ENCODE data around the gene PKIG.

PKIG gene

DNA sequence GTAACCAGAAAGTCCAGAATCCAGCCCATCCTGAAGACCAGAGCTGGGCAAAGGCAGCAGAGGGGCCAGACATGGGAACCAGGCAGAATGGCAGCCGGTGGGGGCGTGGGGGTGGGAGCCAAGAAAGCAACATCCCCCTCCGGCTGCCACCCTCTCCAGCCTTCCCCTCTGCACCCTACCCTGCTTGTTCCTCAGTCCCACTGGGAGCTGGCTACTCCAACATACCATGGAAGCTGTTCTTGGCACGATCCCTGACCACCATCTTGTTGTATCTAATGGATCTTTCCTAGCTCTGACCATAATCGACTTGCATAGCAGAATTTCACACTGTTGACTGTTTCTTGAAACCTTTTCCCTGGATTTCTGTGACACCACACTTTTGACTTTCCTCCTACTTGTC lies 38.9 kb downstream of the PKIG start:
- DNase-seq, result no peak

DNA sequence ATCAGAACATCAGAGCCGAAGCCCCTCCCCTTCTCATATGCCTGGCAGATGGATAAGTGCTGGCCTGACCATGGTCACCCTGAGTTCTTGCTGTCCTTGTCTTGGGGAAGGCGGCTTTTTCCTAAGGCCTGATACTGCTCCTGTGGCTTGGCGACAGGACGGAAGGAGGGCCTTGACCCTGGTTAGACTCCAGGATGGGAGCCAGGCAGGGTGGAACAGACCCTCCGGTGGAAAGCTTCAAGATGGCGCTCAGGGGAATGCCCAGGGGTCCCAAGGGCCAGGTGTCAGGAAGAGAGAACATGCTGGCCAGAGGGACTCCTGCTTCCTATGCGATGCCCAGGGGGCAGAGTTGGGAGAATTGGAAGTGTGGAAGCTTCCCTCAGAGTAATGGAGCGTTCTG lies 39.6 kb downstream of the PKIG start:
- DNase-seq, result no peak

DNA sequence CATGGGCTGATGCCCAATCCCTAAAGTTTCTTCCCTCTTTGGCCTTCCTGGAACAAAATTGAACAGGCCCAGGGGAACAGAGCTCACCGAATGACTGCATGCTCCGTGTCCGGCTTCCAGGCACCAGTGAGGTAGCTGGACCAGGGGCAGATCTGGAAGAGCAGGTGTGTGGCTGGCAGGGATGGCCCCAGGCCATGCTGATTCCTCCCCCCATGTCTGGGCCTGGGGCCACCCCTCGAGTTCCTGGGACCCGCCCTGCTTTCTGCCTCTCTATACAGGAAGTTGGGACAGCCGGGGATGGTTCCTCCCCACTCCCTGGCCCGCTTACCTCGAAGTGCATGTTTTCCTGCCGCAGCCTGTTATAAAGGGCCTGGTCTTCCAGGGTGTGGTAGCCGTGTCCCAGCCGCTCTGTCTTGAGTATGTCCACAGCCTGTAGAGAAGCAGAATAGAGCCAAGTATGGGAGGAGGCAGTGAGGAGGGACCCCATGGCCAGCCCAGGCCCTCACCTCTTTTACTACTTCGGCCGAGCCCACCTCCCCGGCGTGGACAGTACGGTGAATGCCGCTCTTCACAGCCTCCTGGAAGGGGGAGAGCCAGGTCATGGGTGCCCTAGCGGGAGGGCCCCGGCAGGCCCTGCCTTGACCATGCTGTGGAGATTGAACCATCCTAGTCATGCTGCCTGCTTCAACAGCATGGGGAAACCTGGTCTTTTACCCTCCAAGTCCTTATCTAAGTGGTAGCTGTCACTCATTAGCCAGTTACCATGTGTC lies 40.3 kb downstream of the PKIG start:
- no peak for DNase-seq

DNA sequence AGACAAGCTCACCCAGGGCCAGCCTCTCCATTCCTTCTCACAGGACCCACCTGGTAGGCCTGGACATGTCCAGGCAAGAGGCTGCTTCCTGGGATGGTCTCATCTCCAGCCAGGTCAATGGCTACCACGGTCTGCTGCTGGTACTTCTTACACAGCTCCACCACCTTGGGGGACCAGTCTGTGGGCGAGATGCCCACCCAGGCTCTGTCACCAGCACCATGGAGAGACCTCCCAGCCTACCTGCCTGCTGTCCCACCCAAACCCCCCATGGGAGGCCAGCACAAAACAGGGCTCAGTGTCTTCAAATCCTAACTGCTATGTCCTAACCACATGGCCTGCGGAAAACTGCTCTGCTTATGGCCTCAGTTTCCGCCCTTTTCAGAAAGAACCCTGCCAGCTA lies 41.8 kb downstream of the PKIG start:
- no peak for DNase-seq

DNA sequence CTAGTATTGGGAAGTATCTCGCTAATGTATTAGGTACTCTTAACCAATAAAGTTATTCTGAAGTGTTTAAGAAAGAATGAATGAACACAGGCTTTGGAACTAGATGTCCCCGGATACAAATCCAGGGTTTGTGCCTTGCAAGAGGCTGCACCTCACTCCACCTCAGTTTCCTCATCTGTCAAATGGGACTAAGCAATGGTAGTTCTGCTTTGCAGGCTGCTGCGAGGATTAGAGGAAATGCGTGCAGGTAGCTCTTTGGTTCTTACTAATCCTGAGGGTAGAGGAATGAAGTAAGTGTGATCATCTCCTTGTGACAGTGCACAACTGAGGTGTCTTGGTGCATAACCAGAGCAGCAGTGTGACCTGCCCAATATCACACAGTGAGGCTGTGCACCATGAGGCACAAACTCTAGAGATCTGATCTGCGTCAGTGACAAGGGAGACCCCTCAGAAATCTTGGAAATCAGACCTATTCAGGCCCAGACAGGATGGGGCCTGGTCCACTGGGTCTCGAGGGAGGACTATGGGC lies 42.4 kb downstream of the PKIG start:
- DNase-seq, result no peak

DNA sequence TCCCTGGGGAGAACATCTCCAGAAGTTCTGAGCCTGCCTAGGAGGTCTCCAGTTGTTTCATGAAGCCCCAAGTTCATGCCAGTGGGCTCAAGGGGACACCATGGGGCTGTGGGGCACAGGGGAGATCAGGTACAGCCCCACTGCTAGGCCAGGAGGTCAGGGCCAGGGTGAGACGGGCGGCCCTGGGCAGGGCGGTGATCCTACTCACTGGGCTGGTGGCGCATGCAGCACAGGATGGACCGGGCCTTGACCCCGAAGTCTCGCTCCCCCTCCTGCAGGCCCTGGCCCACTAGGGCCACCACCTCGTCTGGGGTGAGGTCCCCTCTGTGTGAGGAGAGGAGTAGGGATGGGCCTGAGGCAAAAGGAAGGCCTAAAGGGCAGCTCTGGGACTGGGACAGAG lies 43.0 kb downstream of the PKIG start:
- DNase-seq, result no peak

DNA sequence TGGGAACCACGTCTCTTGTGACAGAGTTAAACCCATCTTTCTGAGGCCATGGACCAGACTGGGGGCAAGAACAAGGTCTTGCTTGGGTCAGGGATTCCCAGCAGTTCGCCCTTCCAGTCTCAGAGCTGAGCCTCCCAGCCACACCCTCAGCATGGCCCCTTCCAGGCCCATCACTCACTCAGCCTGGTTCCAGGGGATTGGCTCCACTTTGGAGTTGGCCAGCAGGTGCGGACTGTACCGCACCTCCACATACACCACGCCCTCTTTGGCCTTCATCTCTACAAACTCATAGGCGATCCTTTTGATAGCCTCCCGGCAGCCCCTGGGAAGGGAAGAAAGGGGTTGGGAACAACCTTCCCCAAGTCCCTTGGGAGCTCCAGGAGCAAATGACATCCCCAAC lies 43.9 kb downstream of the PKIG start:
- DNase-seq, result no peak

DNA sequence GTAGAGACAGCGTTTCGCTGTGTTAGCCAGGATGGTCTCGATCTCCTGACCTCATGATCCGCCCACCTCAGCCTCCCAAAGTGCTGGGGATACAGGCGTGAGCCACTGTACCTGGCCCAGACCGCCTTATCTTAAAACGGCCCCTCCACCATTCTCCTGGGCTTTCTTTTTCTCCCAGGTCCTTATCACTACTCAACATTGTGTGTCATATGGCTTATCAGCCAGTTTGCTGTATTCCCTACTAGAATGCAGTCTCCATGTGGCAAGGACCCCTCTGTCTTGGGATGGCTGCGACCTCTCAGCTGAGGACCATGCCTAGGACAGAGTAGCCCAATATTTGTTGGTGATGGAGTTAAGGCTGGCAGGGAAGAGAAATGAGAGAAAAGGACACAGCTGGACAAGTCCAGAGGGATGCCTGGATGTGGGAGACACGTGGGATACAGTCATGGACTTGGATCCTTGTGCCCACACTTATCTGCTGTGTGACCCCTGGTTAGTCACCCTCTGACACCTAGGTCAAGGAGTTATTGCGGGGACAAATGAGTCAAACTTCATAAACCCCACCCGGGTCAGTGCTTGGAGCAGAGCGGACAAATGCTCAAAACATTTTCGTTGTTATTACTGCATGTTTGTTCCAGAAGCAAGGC lies 45.1 kb downstream of the PKIG start:
- DNase-seq, result no peak

DNA sequence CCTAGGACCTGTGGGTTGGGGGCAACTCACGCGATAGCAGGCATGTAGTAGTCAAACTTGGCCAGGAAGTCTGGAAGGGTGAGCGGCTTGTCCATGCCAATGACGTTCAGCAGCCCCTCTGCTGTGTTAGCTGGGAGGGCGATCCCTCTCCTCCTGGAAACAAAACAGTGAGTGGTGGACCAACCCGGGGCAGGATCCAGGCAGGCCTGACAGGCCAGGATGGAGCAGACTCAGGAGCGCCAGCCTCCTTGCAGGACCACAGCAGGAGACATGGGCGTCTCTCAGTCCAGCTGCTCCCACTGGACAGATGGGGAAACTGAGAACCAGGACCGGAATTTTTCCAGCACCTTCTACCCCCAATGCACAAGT lies 46.6 kb downstream of the PKIG start:
- no peak for DNase-seq

DNA sequence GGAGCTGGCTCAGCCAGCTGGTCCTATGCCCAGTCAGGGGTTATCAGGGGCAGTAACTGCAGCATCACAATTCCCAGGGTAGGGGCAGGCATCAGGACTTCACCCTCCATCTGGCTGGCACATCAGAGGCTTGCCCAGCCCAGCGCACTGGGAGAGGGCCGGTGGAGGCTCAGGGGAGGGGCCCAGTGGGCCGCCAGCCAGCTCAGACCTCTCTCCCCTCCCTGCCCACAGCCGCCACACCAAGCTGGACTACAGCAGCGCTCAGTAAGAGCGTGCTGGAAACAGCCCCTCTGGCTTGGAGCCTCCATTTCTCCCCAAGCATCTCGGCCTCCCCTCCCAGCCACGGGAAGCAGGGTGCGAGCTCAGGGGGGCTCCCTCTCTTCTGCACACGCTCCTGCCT lies 47.2 kb downstream of the PKIG start:
- no peak for DNase-seq

DNA sequence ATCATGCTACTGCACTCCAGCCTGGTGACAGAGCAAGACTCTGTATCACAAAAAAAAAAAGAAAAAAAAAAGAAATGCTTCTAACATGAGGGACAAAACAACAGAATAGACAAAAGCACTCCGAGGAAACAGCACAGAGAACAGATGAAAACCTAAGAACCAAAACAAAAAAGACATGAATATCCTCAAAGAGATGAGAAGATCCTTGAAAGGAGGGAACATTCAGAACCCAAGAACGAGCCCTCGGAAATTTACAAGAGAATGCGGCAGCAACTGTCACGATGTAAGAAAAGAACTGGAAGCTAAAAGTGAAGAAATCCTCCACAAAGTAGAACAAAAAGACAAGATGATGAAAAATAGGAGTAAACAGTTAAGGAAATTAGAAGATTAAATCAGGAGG lies 47.9 kb downstream of the PKIG start:
- DNase-seq, result no peak

DNA sequence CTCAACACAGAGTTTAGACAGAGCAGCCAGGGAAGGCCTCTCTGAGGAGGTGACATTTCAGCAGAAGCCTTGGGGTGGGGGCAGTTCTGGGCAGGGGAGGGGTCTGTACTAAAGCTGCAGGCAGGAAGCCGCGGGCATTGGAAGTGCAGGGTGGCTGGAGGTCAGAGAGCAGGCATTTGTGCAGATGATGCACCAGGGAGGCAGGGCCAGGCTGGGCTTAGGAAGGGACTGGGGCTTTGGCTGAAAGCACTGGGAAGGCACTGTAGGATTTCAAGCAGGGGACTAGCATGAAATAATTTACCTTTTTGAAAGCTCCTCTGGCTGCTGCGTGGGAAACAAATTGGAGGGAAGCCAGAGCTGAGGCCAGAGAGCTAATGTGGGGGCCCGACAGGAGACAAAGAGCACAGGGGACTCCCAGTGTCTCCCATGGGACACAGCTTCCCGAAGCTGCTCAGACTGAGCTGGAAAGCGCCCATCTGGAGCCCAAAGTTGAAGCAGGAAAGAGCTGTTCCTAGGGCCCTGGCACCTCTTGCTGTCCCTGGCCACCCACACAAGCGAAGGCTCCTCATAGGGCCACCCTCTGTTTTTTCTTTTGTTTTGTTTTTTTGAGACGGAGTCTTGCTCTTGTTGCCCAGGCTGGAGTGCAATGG lies 49.8 kb downstream of the PKIG start:
- peak; percentile 12 for DNase-seq

DNA sequence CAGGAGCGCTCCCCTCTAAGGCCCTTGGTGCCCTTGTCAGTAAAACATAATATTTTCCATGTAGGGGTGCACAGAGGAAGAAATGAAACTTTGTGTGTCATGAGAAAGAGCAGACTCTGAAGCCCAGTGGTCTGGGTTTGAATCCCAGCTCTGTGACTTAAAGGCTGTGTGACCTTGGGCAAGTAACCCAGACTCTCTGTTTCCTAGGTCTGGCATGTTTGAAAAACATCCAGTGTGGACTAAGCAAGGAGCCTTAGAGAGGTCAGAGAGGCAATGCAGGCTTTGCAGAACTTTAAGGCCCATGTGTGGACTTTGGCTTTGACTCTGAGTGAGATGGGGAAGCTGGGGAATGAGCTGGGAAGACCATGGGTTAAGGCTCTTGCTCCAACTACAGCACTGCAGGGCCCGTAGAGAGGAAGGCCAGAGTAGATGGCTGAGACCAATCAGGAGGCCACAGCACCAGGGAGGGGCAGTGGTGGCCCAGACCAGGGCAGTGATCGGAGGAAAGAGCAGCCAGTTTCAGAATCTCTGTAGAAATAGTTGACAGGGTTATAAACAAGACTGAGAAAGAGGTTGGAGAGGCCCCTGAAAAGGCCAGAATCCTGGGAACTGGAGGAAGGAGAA lies 50.9 kb downstream of the PKIG start:
- no peak for DNase-seq

DNA sequence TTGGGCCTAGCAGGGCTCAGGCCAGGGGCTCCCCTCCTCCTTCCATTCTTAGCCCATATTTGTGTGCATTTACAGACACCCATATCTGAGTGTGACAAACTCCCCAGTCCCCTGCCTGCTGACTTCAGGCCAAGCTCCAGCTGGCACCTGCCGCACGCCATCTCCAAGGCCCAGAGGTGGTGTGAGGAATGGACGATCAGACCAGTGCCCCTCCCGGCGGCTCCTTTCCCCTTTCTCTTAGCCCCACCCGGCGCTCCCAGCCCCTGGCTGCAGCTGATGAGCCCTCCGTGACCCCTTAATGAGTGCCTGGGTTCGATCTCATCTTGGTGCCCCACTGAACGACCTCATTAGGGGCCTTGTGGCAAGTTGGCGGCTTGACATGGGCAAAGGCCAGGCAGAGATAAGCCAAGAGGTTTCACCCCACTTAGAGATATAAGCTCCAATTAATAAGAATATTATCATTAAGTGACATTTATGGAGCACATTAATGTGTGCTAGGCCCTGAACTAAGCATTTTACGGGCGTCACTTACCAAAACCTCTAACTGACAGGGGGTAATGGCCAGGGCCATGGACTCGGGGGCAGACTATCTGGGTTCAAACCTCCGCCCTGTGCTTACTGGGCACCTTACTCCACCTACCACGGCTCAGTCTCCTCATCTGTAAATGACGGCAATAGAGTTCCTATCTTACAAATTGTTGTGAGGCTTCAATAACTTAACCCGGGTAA lies 51.7 kb downstream of the PKIG start:
- no peak for DNase-seq

DNA sequence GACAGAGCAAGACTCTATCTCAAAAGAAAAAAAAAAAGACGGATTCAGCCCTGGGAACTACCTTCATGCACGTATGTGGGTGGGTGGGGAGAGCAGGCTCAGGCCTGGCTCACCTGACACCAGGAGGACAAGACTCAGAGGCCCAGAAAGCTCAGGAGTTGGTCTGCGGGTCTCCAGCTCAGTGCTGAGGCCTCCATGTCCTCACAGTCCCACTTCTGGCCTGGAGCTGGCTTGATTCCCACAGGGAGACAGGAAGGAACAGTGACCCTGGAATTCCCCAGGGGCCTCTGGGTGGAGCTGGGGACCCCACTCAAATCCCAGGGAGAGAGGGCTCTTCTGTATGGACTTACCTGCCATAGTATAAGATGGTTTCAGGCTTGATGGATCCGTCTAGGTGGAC lies 53.5 kb downstream of the PKIG start:
- no peak for DNase-seq

DNA sequence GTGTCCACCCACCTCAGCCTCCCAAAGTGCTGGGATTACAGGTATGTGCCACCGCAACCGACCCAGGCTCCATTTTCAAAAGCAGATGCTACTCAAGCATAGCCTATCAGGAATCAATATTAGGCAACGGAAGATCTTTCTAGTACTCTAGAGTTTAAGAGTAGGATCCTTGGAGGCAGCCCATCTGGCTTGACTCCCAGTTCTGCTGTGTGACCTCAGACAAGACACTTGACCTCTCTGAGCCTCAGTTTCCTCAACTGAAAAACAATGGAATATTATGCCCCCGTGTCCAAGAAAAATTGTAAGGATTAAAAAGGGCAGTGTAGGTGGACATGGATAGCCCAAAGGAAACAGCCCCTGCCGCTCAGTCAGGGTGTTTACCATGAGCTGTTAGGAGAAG lies 54.7 kb downstream of the PKIG start:
- no peak for DNase-seq

DNA sequence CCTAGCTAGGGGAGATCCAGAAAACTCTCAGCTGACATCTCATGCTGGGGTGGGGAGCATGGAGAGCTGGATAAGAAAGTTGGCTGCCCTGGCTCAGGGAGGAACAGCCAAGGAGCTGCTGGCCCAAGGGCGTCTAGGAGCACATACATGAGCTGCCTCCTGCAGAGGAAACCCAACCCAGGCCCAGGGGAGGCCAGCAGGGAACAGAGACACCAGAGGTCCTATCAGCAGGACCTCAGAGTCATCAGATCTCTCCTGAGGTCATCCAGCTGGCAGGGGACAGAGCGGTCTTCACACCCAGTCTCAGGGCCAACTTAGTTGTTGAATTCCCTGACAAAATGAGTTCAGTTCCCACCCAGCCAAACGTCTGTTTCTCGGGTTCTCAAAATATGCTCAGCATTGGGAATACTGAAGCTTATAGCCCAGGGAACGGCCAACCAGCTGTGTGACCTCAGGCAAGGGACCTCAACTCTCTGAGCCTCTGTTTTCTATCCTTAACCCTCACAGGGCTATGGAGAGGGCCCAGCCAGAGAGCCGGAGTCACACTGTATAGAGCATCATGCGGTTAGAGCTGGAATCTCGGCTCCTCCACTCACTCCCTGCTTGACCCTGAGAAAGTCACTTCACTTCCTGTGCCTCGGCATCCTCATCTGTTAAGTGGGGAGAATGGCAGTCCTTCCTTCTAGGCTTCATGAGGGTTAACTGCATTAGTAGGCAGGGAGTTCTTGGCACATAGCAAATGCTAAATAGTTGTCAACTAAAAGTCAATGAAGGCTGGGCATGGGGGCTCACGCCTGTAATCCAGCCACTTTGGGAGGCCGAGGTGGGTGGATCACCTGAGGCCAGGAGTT lies 55.4 kb downstream of the PKIG start:
- no peak for DNase-seq

DNA sequence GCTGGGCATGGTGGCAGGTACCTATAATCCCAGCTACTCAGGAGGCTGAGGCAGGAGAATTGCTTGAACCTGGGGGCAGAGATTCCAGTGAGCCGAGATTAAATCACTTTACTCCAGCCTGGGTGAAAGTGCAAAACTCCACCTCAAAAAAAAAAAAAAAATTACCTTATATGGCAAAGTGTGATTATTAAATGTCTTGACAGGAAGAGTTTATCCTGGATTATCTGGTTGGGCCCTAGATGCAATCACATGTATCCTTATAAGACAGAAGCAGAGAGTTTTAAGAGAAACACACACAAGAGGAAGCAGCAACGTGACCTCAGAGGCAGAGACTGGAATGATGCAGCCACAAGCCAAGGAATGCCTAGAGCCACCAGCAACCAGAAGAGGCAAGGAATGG lies 58.1 kb downstream of the PKIG start:
- no peak for DNase-seq

DNA sequence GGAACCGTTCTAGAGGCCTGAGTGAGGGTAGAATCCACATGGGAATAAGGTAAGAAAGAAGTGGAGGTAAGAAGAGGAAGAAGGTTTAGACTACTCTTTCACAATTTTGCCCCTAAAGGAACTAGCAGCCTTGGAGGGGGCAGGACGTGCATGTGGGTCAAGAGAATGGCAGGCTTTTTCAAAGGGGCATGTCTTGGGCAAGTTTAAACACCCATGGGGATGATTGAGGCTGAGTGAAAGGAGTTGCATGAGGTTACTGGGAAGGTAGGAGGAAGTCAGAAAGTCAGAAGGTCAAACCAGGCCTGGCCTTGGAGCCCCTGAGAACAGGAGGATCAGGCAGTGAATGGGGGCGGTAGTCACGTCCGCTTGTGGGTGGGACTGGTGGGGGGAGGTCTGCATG lies 58.9 kb downstream of the PKIG start:
- no peak for DNase-seq

DNA sequence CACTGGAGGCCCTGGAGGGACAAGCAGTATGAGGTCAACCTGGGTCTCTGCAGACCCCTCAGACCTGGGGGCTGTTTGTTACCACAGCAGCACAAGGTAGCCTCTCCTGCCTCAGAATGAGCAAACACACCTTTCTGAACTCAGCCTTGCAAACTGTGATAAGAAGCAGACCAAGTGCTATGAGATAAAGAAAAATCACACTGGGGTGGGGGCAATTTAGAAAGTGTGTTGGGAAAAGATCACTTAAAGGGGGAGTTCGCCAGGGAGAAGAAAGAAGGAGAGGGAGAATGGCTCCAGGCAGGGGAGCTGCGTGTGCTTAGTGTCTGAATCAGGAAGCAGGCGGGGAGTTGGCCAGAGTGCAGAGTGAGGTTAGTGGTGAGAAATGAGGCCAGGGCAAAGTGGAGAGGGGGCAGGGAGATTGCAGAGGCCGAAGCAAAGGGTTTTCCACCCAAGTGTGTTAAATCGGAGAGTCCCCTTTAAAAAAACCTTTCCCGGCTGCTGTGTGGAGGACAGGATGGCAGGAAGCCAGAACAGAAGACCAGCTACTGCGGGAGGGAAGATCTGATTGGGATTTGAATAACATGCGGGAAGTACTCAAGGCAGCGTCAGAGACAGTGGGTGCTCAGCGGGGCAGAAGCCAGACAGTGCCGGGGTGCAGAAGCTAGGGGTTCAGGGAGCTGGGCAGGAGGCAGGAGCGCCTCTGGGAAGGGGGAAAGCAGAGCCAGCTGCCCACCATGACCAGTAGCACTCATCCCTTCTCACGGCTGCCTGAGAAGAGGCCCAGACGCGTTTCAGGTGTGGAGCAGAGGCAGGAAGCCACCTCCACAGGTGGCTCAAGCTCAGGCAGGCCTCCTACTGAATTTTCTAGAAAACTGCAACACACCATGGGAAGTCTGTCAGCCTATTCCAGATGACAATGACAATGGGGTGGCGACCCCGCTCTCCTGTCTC lies 60.1 kb downstream of the PKIG start:
- DNase-seq, result peak; percentile 84

DNA sequence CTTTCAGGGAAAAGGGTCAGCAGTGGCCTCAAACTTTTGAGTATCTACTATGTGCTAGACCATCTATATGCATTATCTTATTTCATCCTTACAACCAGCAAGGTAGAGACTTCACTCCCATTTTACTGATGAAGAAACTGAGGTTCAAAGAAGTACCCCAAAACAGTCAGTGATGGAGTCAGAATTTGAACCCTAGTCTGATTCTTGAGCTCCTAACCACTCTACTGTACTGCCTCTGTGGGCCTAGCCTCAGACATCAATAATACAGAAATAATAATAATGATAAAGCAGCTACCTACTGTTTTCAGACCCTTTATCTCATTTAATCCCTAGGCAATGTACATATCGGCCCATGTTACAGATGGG lies 60.8 kb downstream of the PKIG start:
- no peak for DNase-seq
